Esophagus squamous epithelium (tissue), 5 donors: ENCODE results near the gene SCMH1. TPM values are rescaled to one million over a fixed set of nuclear protein-coding genes. Genes with fewer than 3 reads are reported as not detected.

Experiments
- DNase-seq: peaks from one replicate; lab custom pipeline; 2025; lab: John Stamatoyannopoulos, UW
- H3K27ac ChIP-seq, 4 donors: fragments of 200-600 bp; sonication (generic); one replicate each; pipeline ENCODE4 v1.5.1; 2016 to 2019; ENCODE audit warnings: mild to moderate bottlenecking in 1 of 4
- H3K27me3 ChIP-seq, 4 donors: fragments of 200-600 bp; sonication (generic); 1 replicate in 3 of 4; 2 replicates in 1 of 4; pipeline versions ENCODE4 v1.5.1 to v1.6.0; 2017 to 2021; ENCODE audit warnings: antibody characterized with exemption in 1 of 4
- H3K36me3 ChIP-seq, 3 donors: fragments of 200-600 bp; sonication (generic); one replicate each; pipeline ENCODE4 v1.5.1; 2016 to 2019
- H3K4me1 ChIP-seq, 3 donors: fragments of 200-600 bp; sonication (generic); one replicate each; pipeline ENCODE4 v1.5.1; 2017 to 2019
- H3K4me3 ChIP-seq, 4 donors: fragments of 200-600 bp; sonication (generic); 1 replicate in 3 of 4; 2 replicates in 1 of 4; pipeline ENCODE4 v1.5.1; 2016 to 2019; ENCODE audit warnings: mild to moderate bottlenecking in 2 of 4, moderate library complexity in 1 of 4
- H3K9me3 ChIP-seq, 3 donors: fragments of 200-600 bp; sonication (generic); one replicate each; pipeline ENCODE4 v1.5.1; 2016 to 2019
- POLR2A ChIP-seq, 4 donors: fragments of 450-650 bp; IDR thresholded peaks; one replicate each; pipeline ENCODE4 v1.6.1; 2017; ENCODE audit warnings: antibody characterized with exemption in 4 of 4, mild to moderate bottlenecking in 4 of 4, moderate library complexity in 3 of 4
- WGBS, 2 donors: methylation state at CpG; one replicate each; pipeline ENCODE4 v1.1.5; 2018; 5-methylcytosine and 5-hydroxymethylcytosine counted together
- intact Hi-C: fragments of 100-400 bp; cut with DNase I; formaldehyde crosslinking; loops from one replicate; pipeline ENCODE4 v1.15.0; 2022
- total RNA-seq, 4 donors: library from RNA; depleted of rRNA; stranded (reverse); fragments of >200 nt; gene quantifications; one replicate each; pipeline ENCODE4 v1.1.0, GENCODE V29; 2016
- TF ChIP-seq, protein P1 (sequence below), 6 experiments: fragments of 450-650 bp in 4 of 6; fragments of 200-600 bp in 2 of 6; sonication (generic) in 2 of 6; IDR thresholded peaks; one replicate each; pipeline ENCODE4 v1.5.1; 2016 to 2019; ENCODE audit warnings: antibody characterized with exemption in 6 of 6, mild to moderate bottlenecking in 4 of 6, moderate library complexity in 4 of 6
- donor health status: DM: yes; HTN: yes; CAD: no.

Gene SCMH1
- total RNA-seq, 4 donors from 2014 or later = 4.4 to 46.9 (median 16.3) TPM

DNA sequence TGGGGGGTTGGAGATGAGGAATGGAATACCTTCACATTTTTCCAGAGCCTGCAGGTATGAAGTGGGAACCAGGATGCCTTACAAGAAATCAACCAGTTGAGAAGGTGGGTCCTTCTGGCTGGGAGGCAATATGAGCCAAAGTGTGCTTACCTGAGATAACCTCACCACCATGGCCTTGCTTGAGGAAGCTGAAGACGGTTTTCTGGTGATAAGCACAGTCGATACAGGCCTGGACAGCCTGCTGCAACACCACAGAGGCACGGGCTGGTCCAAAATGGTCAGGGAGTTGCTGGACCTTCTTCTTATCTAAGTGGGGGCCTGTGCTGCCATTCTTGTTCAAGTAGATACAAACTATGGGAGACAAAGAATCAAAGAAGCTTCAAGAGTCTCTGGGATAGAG, 193.6 kb downstream of the SCMH1 start:
- no peaks in the 10 kb centered on the region for H3K9me3 ChIP-seq
- WGBS, 2 donors = 84 to 96% methylated on average over 3 of the region's 3 CpGs
- H3K4me3 ChIP-seq = no peak overlapping the region
- intact Hi-C loops = no loop called here
- H3K4me1 ChIP-seq = peaks cover 6 to 40% (median 31%) of the 10 kb centered on the region in 3 donors
- H3K27me3 ChIP-seq = no peaks in the 10 kb centered on the region
- H3K27ac ChIP-seq = no peak overlapping the region
- peaks cover 0 to 60% (median 0%) of the 10 kb centered on the region in 3 donors for H3K36me3 ChIP-seq
- TF ChIP-seq, protein P1, sequence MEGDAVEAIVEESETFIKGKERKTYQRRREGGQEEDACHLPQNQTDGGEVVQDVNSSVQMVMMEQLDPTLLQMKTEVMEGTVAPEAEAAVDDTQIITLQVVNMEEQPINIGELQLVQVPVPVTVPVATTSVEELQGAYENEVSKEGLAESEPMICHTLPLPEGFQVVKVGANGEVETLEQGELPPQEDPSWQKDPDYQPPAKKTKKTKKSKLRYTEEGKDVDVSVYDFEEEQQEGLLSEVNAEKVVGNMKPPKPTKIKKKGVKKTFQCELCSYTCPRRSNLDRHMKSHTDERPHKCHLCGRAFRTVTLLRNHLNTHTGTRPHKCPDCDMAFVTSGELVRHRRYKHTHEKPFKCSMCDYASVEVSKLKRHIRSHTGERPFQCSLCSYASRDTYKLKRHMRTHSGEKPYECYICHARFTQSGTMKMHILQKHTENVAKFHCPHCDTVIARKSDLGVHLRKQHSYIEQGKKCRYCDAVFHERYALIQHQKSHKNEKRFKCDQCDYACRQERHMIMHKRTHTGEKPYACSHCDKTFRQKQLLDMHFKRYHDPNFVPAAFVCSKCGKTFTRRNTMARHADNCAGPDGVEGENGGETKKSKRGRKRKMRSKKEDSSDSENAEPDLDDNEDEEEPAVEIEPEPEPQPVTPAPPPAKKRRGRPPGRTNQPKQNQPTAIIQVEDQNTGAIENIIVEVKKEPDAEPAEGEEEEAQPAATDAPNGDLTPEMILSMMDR (IDR thresholded peaks at IDR 0.05) = no peak
- no peak for TF ChIP-seq POLR2A (IDR thresholded peaks at IDR 0.05)
- DNase-seq = no peak

DNA sequence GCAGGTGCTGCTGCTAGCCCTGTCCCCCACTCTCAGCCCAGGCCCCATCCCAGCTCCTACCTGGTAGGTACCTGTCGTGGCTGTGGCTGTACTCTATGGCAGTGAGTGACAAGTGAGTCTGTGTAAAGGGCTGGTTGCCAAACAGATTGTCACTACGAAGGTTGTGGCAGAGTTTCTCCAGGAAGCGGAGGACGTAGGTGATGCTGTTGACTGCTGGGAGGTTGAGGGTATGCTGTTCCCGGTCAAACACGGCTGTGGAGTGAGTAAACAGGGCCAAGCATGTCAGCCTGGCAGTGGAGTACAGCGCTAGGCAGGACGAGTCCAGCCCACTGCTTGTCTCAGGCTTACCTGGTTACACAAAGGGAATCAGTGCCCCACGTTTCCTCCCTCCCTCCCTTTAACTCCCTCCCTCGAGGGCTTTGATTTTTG, 195.7 kb downstream of the SCMH1 start:
- Histone ChIP-seq H3K9me3 (no peaks in the 10 kb centered on the region), H3K27ac (peak overlapping the region; percentile 85 to 91 (median 88)), H3K36me3 (peaks cover 0 to 50% (median 0%) of the 10 kb centered on the region in 3 donors), H3K27me3 (no peaks in the 10 kb centered on the region), H3K4me1 (peaks cover 6 to 41% (median 31%) of the 10 kb centered on the region in 3 donors), H3K4me3 (no peak overlapping the region)
- WGBS, 2 donors = 44 to 63% methylated on average over 10 of the region's 10 CpGs
- no peak for DNase-seq
- intact Hi-C loops = no loop called here
- no peak for TF ChIP-seq POLR2A (IDR thresholded peaks at IDR 0.05)
- TF ChIP-seq, protein P1 (IDR thresholded peaks at IDR 0.05) = no peak

DNA sequence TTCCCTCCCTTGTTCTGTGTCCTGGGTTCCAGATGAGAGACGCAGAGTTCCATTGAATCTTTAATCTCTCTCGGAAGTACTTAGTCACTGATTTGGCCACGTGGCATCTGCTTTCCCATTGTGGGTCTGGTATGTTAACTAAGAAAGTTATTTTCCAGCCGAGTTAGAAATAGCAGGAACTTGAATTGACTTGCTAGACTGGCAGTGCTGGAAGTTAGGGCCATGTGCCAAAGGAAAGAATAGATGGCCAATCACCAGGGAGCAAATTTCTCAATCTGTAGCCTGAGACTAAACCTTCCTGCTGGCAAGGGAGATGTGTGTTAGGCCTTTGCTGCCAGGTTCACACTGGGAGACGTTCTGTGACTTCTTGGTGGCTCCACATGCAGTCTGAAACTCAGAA, 196.4 kb downstream of the SCMH1 start:
- no peak for TF ChIP-seq POLR2A (IDR thresholded peaks at IDR 0.05)
- TF ChIP-seq, protein P1 (IDR thresholded peaks at IDR 0.05) = no peak
- peaks cover 0 to 56% (median 0%) of the 10 kb centered on the region in 3 donors for H3K36me3 ChIP-seq
- H3K4me3 ChIP-seq = peak overlapping the region in 2 of 4 donors; percentile 10 to 43
- H3K27me3 ChIP-seq = no peaks in the 10 kb centered on the region
- no peaks in the 10 kb centered on the region for H3K9me3 ChIP-seq
- intact Hi-C loops = no loop called here
- H3K4me1 ChIP-seq = peaks cover 6 to 41% (median 31%) of the 10 kb centered on the region in 3 donors
- DNase-seq = no peak
- H3K27ac ChIP-seq = peak overlapping the region; percentile 85 to 91 (median 88)
- 27 to 34% methylated on average over 5 of the region's 5 CpGs for WGBS, 2 donors

DNA sequence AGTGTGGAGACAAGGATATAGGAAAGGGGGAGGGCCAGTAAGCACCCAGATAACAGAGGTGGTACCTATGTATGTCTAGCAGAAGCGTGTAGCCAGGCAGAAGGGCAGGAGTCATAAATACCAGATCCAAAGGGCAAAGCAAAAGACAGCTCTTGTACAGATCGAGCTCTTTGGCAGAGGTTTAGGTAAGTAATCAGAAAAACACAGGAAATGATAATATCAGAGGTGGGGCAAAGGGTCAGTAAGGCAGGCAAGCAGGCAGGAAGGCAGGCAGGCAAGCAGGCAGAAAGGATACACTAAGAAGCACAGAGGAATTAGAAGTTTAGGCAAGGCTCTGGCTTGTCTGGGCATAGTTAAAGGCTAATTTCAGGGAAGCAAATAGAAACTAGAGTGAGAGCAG, 197.9 kb downstream of the SCMH1 start:
- Histone ChIP-seq H3K4me3 (peak overlapping the region in 1 of 4 donors; percentile 12), H3K36me3 (peaks cover 0 to 60% (median 0%) of the 10 kb centered on the region in 3 donors), H3K4me1 (peaks cover 6 to 41% (median 31%) of the 10 kb centered on the region in 3 donors), H3K27ac (peak overlapping the region; percentile 85 to 91 (median 88)), H3K9me3 (no peaks in the 10 kb centered on the region), H3K27me3 (no peaks in the 10 kb centered on the region)
- intact Hi-C loops = no loop called here
- no peak for DNase-seq
- 32 to 34% methylated on average over 2 of the region's 2 CpGs for WGBS, 2 donors
- TF ChIP-seq POLR2A (IDR thresholded peaks at IDR 0.05) = no peak
- TF ChIP-seq, protein P1 (IDR thresholded peaks at IDR 0.05) = no peak

DNA sequence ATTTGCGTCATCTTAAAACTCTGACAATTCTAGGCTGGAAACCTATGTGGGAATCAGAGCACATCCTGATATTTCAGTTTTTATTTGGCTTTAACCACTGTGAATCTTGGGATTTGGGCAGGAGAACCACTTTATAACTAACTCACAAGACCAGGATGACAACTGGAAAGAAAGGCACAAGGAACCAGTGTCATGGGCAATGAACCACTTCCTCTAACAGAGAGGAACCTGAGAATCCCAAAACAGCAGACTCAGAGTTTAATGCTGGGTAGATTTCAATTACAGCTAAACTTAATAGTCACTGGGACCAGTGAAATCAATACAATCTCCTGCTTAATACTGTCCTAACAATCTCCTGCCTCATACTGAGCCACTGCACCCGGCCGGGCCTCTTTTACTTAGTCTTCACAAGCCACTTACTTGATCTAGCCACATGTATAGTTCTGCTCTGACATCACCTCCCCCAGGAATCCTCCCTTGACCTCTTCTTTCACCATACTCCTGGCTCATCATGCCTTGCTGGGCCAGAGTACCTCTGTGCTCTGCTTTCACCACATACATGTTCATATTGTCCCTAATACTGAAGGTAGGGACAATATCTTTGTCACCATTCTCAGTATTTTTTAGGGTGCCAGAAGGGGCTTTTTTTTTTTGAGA, 200.4 kb downstream of the SCMH1 start:
- Histone ChIP-seq H3K36me3 (peaks cover 0 to 67% (median 0%) of the 10 kb centered on the region in 3 donors), H3K9me3 (no peaks in the 10 kb centered on the region), H3K4me1 (peaks cover 6 to 32% (median 27%) of the 10 kb centered on the region in 3 donors), H3K27me3 (no peaks in the 10 kb centered on the region), H3K4me3 (no peak overlapping the region), H3K27ac (no peak overlapping the region)
- DNase-seq = no peak
- intact Hi-C loops = no loop called here
- TF ChIP-seq, protein P1 (IDR thresholded peaks at IDR 0.05) = no peak
- 93 to 97% methylated on average over 3 of the region's 3 CpGs for WGBS, 2 donors
